H1 (cell line): ENCODE data around the gene CRTC2. TPM values are rescaled to one million over a fixed set of nuclear protein-coding genes. Genes with fewer than 3 reads are reported as not detected.

Source experiments
- CTCF ChIA-PET: fragments of 300-600 bp; sonication (Branson Sonifier 250); formaldehyde crosslinking; loops from one replicate; lab custom pipeline; 2021; ENCODE audit not compliant: partially characterized antibody; lab: Charles Lee
- POLR2A ChIA-PET: fragments of 300-600 bp; sonication (Branson Sonifier 250); formaldehyde crosslinking; loops from one replicate; lab custom pipeline; 2021; ENCODE audit warnings: inconsistent platforms; ENCODE audit not compliant: partially characterized antibody; lab: Charles Lee
- DNase-seq, 2 experiments: peaks; one replicate each; pipeline versions ENCODE4 v3.0.0 to v3.0.0-alpha.2; 2010 to 2022; ENCODE audit warnings: low spot score in 2 of 2, low read depth in 1 of 2, mixed read lengths in 1 of 2
- FAIRE-seq: peaks from 2 replicates; lab custom pipeline; 2011; peaks lifted over from hg19 to GRCh38; lab: Jason Lieb, UNC
- H2AFZ ChIP-seq: 2 replicates; pipeline ENCODE4 v1.8.1; 2012; ENCODE audit warnings: low read length, inconsistent platforms
- H2AK5ac ChIP-seq: 2 replicates; pipeline ENCODE4 v1.6.1; 2013; ENCODE audit warnings: low read depth, low read length
- H2BK120ac ChIP-seq: replicated peaks from 2 replicates; pipeline ENCODE3; 2013; ENCODE audit warnings: low read depth, low read length, inconsistent platforms
- H2BK12ac ChIP-seq: 2 replicates; pipeline ENCODE4 v1.6.1; 2013; ENCODE audit warnings: low read depth, low read length
- H2BK15ac ChIP-seq: 2 replicates; pipeline ENCODE4 v1.6.1; 2013; ENCODE audit warnings: low read length
- H2BK20ac ChIP-seq: 2 replicates; pipeline ENCODE4 v1.6.1; 2013; ENCODE audit warnings: low read length
- H2BK5ac ChIP-seq: 2 replicates; pipeline ENCODE4 v1.6.1; 2013; ENCODE audit warnings: low read depth, low read length
- H3K14ac ChIP-seq: 2 replicates; pipeline ENCODE4 v1.6.1; 2013; ENCODE audit warnings: inconsistent platforms; ENCODE audit not compliant: insufficient read length
- H3K18ac ChIP-seq: 2 replicates; pipeline ENCODE4 v1.6.1; 2013; ENCODE audit warnings: low read length; ENCODE audit errors: extremely low read depth
- H3K23ac ChIP-seq: 2 replicates; pipeline ENCODE4 v1.6.1; 2013; ENCODE audit warnings: inconsistent platforms; ENCODE audit not compliant: insufficient read length
- H3K23me2 ChIP-seq: 2 replicates; pipeline ENCODE4 v1.6.1; 2013; ENCODE audit warnings: low read depth, low read length
- H3K27ac ChIP-seq: 2 replicates; pipeline ENCODE4 v1.6.1; 2011; ENCODE audit warnings: low read depth, low read length, inconsistent platforms
- H3K27me3 ChIP-seq, 4 experiments: replicated peaks in 1 of 4; 1 replicate in 1 of 4; 2 replicates in 3 of 4; pipeline versions ENCODE4 v1.6.1 to v1.8.1; 2011 to 2013; ENCODE audit warnings: low read length in 3 of 4, mild to moderate bottlenecking in 3 of 4, inconsistent platforms in 2 of 4, mixed read lengths in 2 of 4, moderate library complexity in 1 of 4; ENCODE audit not compliant: control insufficient read depth in 3 of 4, insufficient read depth in 3 of 4; ENCODE audit errors: extremely low read depth in 1 of 4
- H3K36me3 ChIP-seq, 4 experiments: 2 replicates each; pipeline versions ENCODE4 v1.6.1 to v1.8.1; 2011 to 2013; ENCODE audit warnings: mild to moderate bottlenecking in 4 of 4, low read length in 3 of 4, moderate library complexity in 2 of 4, control low read depth in 1 of 4, inconsistent platforms in 1 of 4; ENCODE audit not compliant: insufficient read depth in 4 of 4, control insufficient read depth in 2 of 4
- H3K4ac ChIP-seq: replicated peaks from 2 replicates; pipeline ENCODE3; 2013; ENCODE audit warnings: low read length, low read depth, mixed read lengths, inconsistent platforms; ENCODE audit not compliant: insufficient read length
- H3K4me1 ChIP-seq, 4 experiments: replicated peaks in 1 of 4; 1 replicate in 1 of 4; 2 replicates in 3 of 4; pipeline versions ENCODE4 v1.6.1 to v1.8.1; 2011 to 2013; ENCODE audit warnings: low read length in 3 of 4, inconsistent platforms in 2 of 4, mixed read lengths in 1 of 4; ENCODE audit not compliant: insufficient read depth in 4 of 4, control insufficient read depth in 3 of 4
- H3K4me2 ChIP-seq, 2 experiments: 2 replicates each; pipeline versions ENCODE4 v1.6.1 to v1.8.1; 2011 to 2013; ENCODE audit warnings: low read depth in 2 of 2, low read length in 2 of 2, control low read depth in 1 of 2, inconsistent platforms in 1 of 2, mild to moderate bottlenecking in 1 of 2; ENCODE audit not compliant: insufficient read depth in 1 of 2
- H3K4me3 ChIP-seq, 4 experiments: fragments of 200-600, 300-600 bp in 1 of 4; sonication (generic), shearing (Covaris generic), sonication (Bioruptor Twin) in 1 of 4; 2 replicates each; pipeline versions ENCODE4 v1.5.1 to v1.8.1; 2011 to 2016; ENCODE audit warnings: low read length in 4 of 4, low read depth in 3 of 4, control low read depth in 2 of 4, inconsistent platforms in 2 of 4, mild to moderate bottlenecking in 2 of 4, mixed read lengths in 1 of 4, moderate library complexity in 1 of 4; ENCODE audit not compliant: insufficient read depth in 2 of 4; ENCODE audit errors: extremely low read depth in 1 of 4
- H3K56ac ChIP-seq: replicated peaks from 2 replicates; pipeline ENCODE3; 2013; ENCODE audit warnings: low read depth, mild to moderate bottlenecking, mixed read lengths, low read length, inconsistent platforms; ENCODE audit not compliant: insufficient read length
- H3K79me1 ChIP-seq: 2 replicates; pipeline ENCODE4 v1.6.1; 2013; ENCODE audit warnings: low read depth, low read length, control low read depth
- H3K79me2 ChIP-seq, 2 experiments: 2 replicates each; pipeline versions ENCODE4 v1.6.1 to v1.8.1; 2012 to 2013; ENCODE audit warnings: low read length in 2 of 2, mild to moderate bottlenecking in 2 of 2, inconsistent platforms in 1 of 2; ENCODE audit not compliant: insufficient read depth in 2 of 2, control insufficient read depth in 1 of 2
- H3K9ac ChIP-seq, 4 experiments: replicated peaks in 1 of 4; 1 replicate in 1 of 4; 2 replicates in 3 of 4; pipeline versions ENCODE4 v1.6.1 to v1.8.1; 2011 to 2013; ENCODE audit warnings: low read depth in 3 of 4, low read length in 3 of 4, control low read depth in 2 of 4, mild to moderate bottlenecking in 2 of 4, moderate library complexity in 2 of 4, inconsistent platforms in 1 of 4; ENCODE audit errors: extremely low read depth in 1 of 4
- H3K9me3 ChIP-seq, 2 experiments: 2 replicates each; pipeline versions ENCODE4 v1.6.1 to v1.8.1; 2012 to 2013; ENCODE audit warnings: mild to moderate bottlenecking in 2 of 2, moderate library complexity in 2 of 2, control low read depth in 1 of 2, inconsistent platforms in 1 of 2, low read depth in 1 of 2, low read length in 1 of 2, mixed read lengths in 1 of 2; ENCODE audit not compliant: insufficient read depth in 2 of 2
- H4K20me1 ChIP-seq, 2 experiments: replicated peaks in 1 of 2; 2 replicates each; pipeline versions ENCODE3 to v1.8.1; 2011 to 2013; ENCODE audit warnings: inconsistent platforms in 2 of 2, low read length in 2 of 2, mild to moderate bottlenecking in 1 of 2; ENCODE audit not compliant: insufficient read depth in 2 of 2, control insufficient read depth in 1 of 2
- H4K5ac ChIP-seq: 2 replicates; pipeline ENCODE4 v1.6.1; 2013; ENCODE audit warnings: low read length, low read depth, mixed read lengths, inconsistent platforms; ENCODE audit not compliant: insufficient read length
- H4K8ac ChIP-seq: 2 replicates; pipeline ENCODE4 v1.8.0; 2013; ENCODE audit warnings: mild to moderate bottlenecking, moderate library complexity, low read length, inconsistent platforms; ENCODE audit not compliant: insufficient read depth; ENCODE audit errors: extremely low read depth
- H4K91ac ChIP-seq: replicated peaks from 2 replicates; pipeline ENCODE3; 2013; ENCODE audit warnings: low read length, mixed read lengths, inconsistent platforms; ENCODE audit not compliant: insufficient read length
- SP2 ChIP-seq: IDR thresholded peaks from 2 replicates; pipeline ENCODE4 v1.6.1; 2012; ENCODE audit warnings: mild to moderate bottlenecking, low read length, inconsistent platforms
- WGBS, 2 experiments: shearing (Covaris generic) in 1 of 2; methylation state at CpG; one replicate each; pipeline versions ENCODE4 v1.1.6 to v1.1.7; 2013 to 2015; ENCODE audit warnings: low lambda C conversion rate in 2 of 2, mixed read lengths in 2 of 2, inconsistent platforms in 1 of 2, low coverage in 1 of 2, missing lambda C conversion rate in 1 of 2; ENCODE audit not compliant: insufficient replicate concordance in 2 of 2, insufficient coverage in 1 of 2, insufficient read length in 1 of 2; ENCODE audit errors: extremely low coverage in 1 of 2, missing lambda C conversion rate in 1 of 2; 5-methylcytosine and 5-hydroxymethylcytosine counted together
- polyA plus RNA-seq, 7 experiments: library from polyadenylated mRNA; depleted of rRNA in 3 of 7; stranded (reverse) in 5 of 7; unstranded in 2 of 7; fragments of >200 nt in 5 of 7; fragments of 200-250 nt in 2 of 7; gene quantifications; 1 replicate in 5 of 7; 2 replicates in 1 of 7; 4 replicates in 1 of 7; pipeline versions ENCODE4 v1.2.1 to v1.2.3, GENCODE V29; 2011 to 2013; ENCODE audit warnings: missing spikeins in 2 of 7, mixed read lengths in 2 of 7
- total RNA-seq: library from RNA; stranded (reverse); fragmentation: NEBNext Ultra II Directional; extraction: Animal tissue kit (Norgen Biotek cat#: 25700); gene quantifications from 2 replicates; pipeline ENCODE4 v1.2.1, GENCODE V29; 2021

CRTC2 gene
- total and polyA plus RNA-seq, 2 of the 8 experiments (the other 6 are each of a cell fraction or from before 2014, with no cell fraction given) = 28.6 to 34.3 TPM

DNA sequence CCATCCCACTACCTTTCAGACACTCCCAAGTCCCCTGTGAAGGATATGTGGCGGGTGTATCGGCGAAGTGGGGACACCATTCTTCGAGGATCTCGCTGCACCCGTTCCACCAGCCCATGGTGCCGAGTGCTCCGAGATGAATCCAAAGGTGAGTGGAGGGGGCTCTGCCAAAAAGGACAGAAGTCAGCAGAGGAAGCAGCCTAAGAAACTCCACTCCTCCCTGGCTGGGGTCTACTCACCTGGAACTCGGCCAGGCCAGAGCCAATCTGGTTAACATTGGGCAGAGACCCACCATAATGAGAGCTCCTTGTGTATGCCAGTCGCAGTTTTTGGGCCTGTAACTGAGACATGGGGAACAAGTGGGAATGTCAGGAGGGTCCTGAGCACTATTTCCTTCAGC is 3.6 kb downstream of the CRTC2 start:
- H4K5ac ChIP-seq = no peak overlapping the region
- H3K4me1 ChIP-seq = peaks cover 0 to 8% (median 2%) of the 10 kb centered on the region in 4 experiments; a peak in 4 of 7 replicates
- no peak overlapping the region for H3K27ac ChIP-seq
- H3K36me3 ChIP-seq = peaks cover 8 to 26% (median 21%) of the 10 kb centered on the region in 4 experiments
- peaks cover 24% of the 10 kb centered on the region for H3K79me1 ChIP-seq
- POLR2A ChIA-PET = interaction anchor here (1.0 to 8.8 kb wide), 8 partner anchors 9 to 38 kb away, joined by 3 to 156 read pairs (median 6); partner anchors contain the start of genes CREB3L4, DENND4B, JTB and RPS27
- 96% methylated on average over 10 of the region's 10 CpGs; no CpG with 5 or more reads in 1 of the 2 experiments for WGBS, 2 experiments
- no peak overlapping the region for H3K56ac ChIP-seq
- peaks cover 21 to 46% of the 10 kb centered on the region in 2 experiments for H3K79me2 ChIP-seq
- no peak overlapping the region for H3K4me2 ChIP-seq
- no peak overlapping the region for H2AK5ac ChIP-seq
- H3K4ac ChIP-seq = no peak overlapping the region
- no peak overlapping the region for H3K14ac ChIP-seq
- no peak overlapping the region; the same call in 1 of the 2 replicates for H4K8ac ChIP-seq
- H3K23me2 ChIP-seq = peaks cover 10% of the 10 kb centered on the region
- H2BK5ac ChIP-seq = no peak overlapping the region
- no peak overlapping the region for H2BK15ac ChIP-seq
- H2AFZ ChIP-seq = no peak overlapping the region
- no peak overlapping the region for H3K23ac ChIP-seq
- H3K9ac ChIP-seq = no peak overlapping the region
- no peak for FAIRE-seq
- TF ChIP-seq SP2 = no peak
- CTCF ChIA-PET = interaction anchor here (5.2 to 6.4 kb wide), 2 partner anchors 10 to 31 kb away, joined by 31 read pairs; partner anchors contain the start of genes DENND4B and RAB13
- H4K91ac ChIP-seq = no peak overlapping the region
- H3K18ac ChIP-seq = no peak overlapping the region
- H3K27me3 ChIP-seq = no peaks in the 10 kb centered on the region
- DNase-seq = no peak
- H4K20me1 ChIP-seq = peaks cover 9 to 18% of the 10 kb centered on the region in 2 experiments
- H3K9me3 ChIP-seq = no peaks in the 10 kb centered on the region
- no peak overlapping the region for H3K4me3 ChIP-seq
- H2BK120ac ChIP-seq = no peak overlapping the region
- no peak overlapping the region for H2BK20ac ChIP-seq
- H2BK12ac ChIP-seq = no peak overlapping the region
